C4-2B (cell line): ENCODE measurements around the gene PRPF6.

Experiments used
- CTCF ChIP-seq: fragments of 450-650 bp; conservative IDR thresholded peaks from 2 replicates; pipeline ENCODE4 v1.5.1; 2017; ENCODE audit warnings: mild to moderate bottlenecking
- ZFX ChIP-seq: fragments of 450-650 bp; IDR thresholded peaks from 2 replicates; pipeline ENCODE4 v1.6.1; 2017

GRCh38 chr20:64067005-64067632 lies 86.2 kb downstream of the PRPF6 start:
- no peak for TF ChIP-seq CTCF
- no peak for TF ChIP-seq ZFX
